GM23338 (cell line): ENCODE measurements around the gene LMF2. TPM values are rescaled to one million over a fixed set of nuclear protein-coding genes. Genes with fewer than 3 reads are reported as not detected.

Experiments used
- ATAC-seq: fragments of 200-7000 bp; cut with Tn5 transposase; 3 replicates; pipeline ENCODE4 v1.9.1; 2020
- DNase-seq: peaks from one replicate; pipeline ENCODE4 v3.0.0-alpha.2; 2015; ENCODE audit warnings: low spot score
- H2AFZ ChIP-seq: fragments of 200-600 bp; sonication (generic); 2 replicates; pipeline ENCODE4 v1.8.0; 2016; ENCODE audit warnings: antibody characterized with exemption, mild to moderate bottlenecking, moderate library complexity
- H3F3A ChIP-seq: fragments of 200-600 bp; sonication (generic); replicated peaks from 2 replicates; pipeline ENCODE4 v1.8.0; 2017; ENCODE audit warnings: antibody characterized with exemption, mixed run types, low read depth
- H3K27ac ChIP-seq: fragments of 200-600 bp; sonication (generic); 2 replicates; pipeline ENCODE4 v1.6.1; 2016; ENCODE audit warnings: low read depth
- H3K27me3 ChIP-seq: fragments of 200-600 bp; sonication (generic); 2 replicates; pipeline ENCODE4 v1.8.0; 2016; ENCODE audit warnings: mild to moderate bottlenecking, mixed run types, moderate library complexity; ENCODE audit not compliant: insufficient read depth
- H3K36me3 ChIP-seq: fragments of 200-600 bp; sonication (generic); 2 replicates; pipeline ENCODE4 v1.8.0; 2016; ENCODE audit warnings: mild to moderate bottlenecking; ENCODE audit not compliant: insufficient read depth
- H3K4me1 ChIP-seq: fragments of 200-600 bp; sonication (generic); 2 replicates; pipeline ENCODE4 v1.8.0; 2016; ENCODE audit warnings: mild to moderate bottlenecking, moderate library complexity; ENCODE audit not compliant: insufficient read depth
- H3K4me2 ChIP-seq: fragments of 200-600 bp; sonication (generic); 2 replicates; pipeline ENCODE4 v1.7.1; 2017; ENCODE audit warnings: mixed run types
- H3K4me3 ChIP-seq: fragments of 200-600 bp; sonication (generic); 2 replicates; pipeline ENCODE4 v1.6.1; 2016; ENCODE audit warnings: mixed run types
- H3K79me2 ChIP-seq: fragments of 200-600 bp; sonication (generic); replicated peaks from 2 replicates; pipeline ENCODE4 v1.8.0; 2017; ENCODE audit warnings: mild to moderate bottlenecking; ENCODE audit not compliant: insufficient read depth
- H3K9me2 ChIP-seq: fragments of 200-600 bp; sonication (generic); 2 replicates; pipeline ENCODE4 v1.8.0; 2017; ENCODE audit not compliant: insufficient read depth
- H4K20me1 ChIP-seq: fragments of 200-600 bp; sonication (generic); replicated peaks from 2 replicates; pipeline ENCODE4 v1.8.0; 2017; ENCODE audit warnings: mild to moderate bottlenecking; ENCODE audit not compliant: insufficient read depth
- H3K27ac Mint-ChIP-seq: 2 replicates; pipeline ENCODE4 v1.8.0; 2020; ENCODE audit warnings: inconsistent platforms, mild to moderate bottlenecking, moderate library complexity, mixed read lengths
- H3K27me3 Mint-ChIP-seq: 3 replicates; pipeline ENCODE4 v1.8.0; 2022; ENCODE audit warnings: low read depth, mild to moderate bottlenecking, moderate library complexity, mixed read lengths, inconsistent platforms; ENCODE audit not compliant: insufficient read depth, poor library complexity
- H3K36me3 Mint-ChIP-seq: 3 replicates; pipeline ENCODE4 v1.8.0; 2021; ENCODE audit warnings: low read depth, mild to moderate bottlenecking, inconsistent platforms, moderate library complexity, mixed read lengths
- H3K4me1 Mint-ChIP-seq: 3 replicates; pipeline ENCODE4 v1.8.0; 2020; ENCODE audit warnings: mild to moderate bottlenecking, inconsistent platforms, mixed read lengths
- H3K4me3 Mint-ChIP-seq: 3 replicates; pipeline ENCODE4 v1.8.0; 2021; ENCODE audit warnings: moderate library complexity, mild to moderate bottlenecking, inconsistent platforms, mixed read lengths
- H3K9me3 Mint-ChIP-seq: 3 replicates; pipeline ENCODE4 v1.8.0; 2020; ENCODE audit warnings: moderate library complexity, mild to moderate bottlenecking, inconsistent platforms, mixed read lengths
- CREB1 ChIP-seq: fragments of 250-450 bp; sonication (Bioruptor Pico); IDR thresholded peaks from 2 replicates; pipeline ENCODE4 v1.5.0; 2020; ENCODE audit warnings: low read depth, mild to moderate bottlenecking, moderate library complexity
- EZH2 ChIP-seq: fragments of 200-600 bp; sonication (generic); IDR thresholded peaks from one replicate; pipeline ENCODE4 v1.8.0; 2017; ENCODE audit warnings: antibody characterized with exemption, mild to moderate bottlenecking, low read depth; ENCODE audit not compliant: unreplicated experiment
- EZH2phosphoT487 ChIP-seq: fragments of 200-600 bp; sonication (generic); IDR thresholded peaks from one replicate; pipeline ENCODE4 v1.8.1; 2018; ENCODE audit warnings: antibody characterized with exemption; ENCODE audit not compliant: unreplicated experiment
- JUNB ChIP-seq: IDR thresholded peaks from one replicate; pipeline ENCODE4 v1.6.1; 2016; ENCODE audit warnings: antibody characterized with exemption; ENCODE audit not compliant: unreplicated experiment
- NANOG ChIP-seq: IDR thresholded peaks from 2 replicates; pipeline ENCODE4 v1.6.1; 2016; ENCODE audit warnings: antibody characterized with exemption, borderline replicate concordance
- POLR2AphosphoS5 ChIP-seq: IDR thresholded peaks from 2 replicates; pipeline ENCODE4 v1.6.1; 2016; ENCODE audit warnings: antibody characterized with exemption, low read depth
- STAT1 ChIP-seq: IDR thresholded peaks from one replicate; pipeline ENCODE4 v1.6.1; 2016; ENCODE audit warnings: antibody characterized with exemption; ENCODE audit not compliant: unreplicated experiment
- ZNF114 ChIP-seq: fragments of 250-450 bp; sonication (Bioruptor Pico); IDR thresholded peaks from 2 replicates; pipeline ENCODE4 v1.5.0; 2020; ENCODE audit warnings: mild to moderate bottlenecking, moderate library complexity
- ZNF331 ChIP-seq: fragments of 250-450 bp; sonication (Bioruptor Pico); IDR thresholded peaks from 2 replicates; pipeline ENCODE4 v1.5.0; 2020; ENCODE audit warnings: low read depth, mild to moderate bottlenecking, moderate library complexity
- polyA plus RNA-seq: library from polyadenylated mRNA; unstranded; fragments of >200 nt; fragmentation: Nextera tagmentation; extraction: Ambion mirVana; gene quantifications from 2 replicates; pipeline ENCODE4 v1.2.1, GENCODE V29; 2016
- total RNA-seq: library from RNA; depleted of rRNA; stranded (reverse); fragments of >200 nt; shearing (Covaris generic); gene quantifications from 2 replicates; pipeline ENCODE4 v1.2.3, GENCODE V29; 2014
- TF ChIP-seq, protein P1 (sequence below): IDR thresholded peaks from one replicate; pipeline ENCODE4 v1.6.1; 2018; ENCODE audit warnings: antibody characterized with exemption; ENCODE audit not compliant: unreplicated experiment
- TF ChIP-seq, protein P2 (sequence below): IDR thresholded peaks from 2 replicates; pipeline ENCODE4 v1.6.1; 2016; ENCODE audit warnings: antibody characterized with exemption

Gene LMF2
- total and polyA plus RNA-seq, 2 experiments from 2014 or later, result 15.6 to 36.3 TPM

DNA sequence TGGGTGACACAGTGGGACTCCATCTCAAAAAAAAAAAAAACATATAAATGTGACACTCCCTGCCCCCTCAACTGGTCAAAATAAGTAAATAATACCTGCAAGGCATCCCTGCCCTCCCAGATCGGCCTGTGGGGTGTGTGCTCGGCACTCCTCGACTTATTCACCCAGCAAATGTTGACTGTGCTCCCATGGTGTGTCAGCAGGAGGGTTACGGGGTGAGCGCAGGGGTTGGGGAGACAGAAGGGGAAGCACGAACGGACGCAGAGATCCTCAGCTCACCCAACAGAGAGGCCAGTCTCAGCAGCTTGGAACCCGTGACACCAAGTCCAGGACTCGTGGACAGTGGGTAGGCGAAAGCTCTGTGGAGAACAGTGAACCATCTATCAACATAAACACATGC is 27.8 kb downstream of the LMF2 start (continued):
- TF ChIP-seq STAT1, result no peak
- no peak for TF ChIP-seq EZH2phosphoT487
- TF ChIP-seq ZNF331 (CRISPR knock-in tag), result no peak
- TF ChIP-seq POLR2AphosphoS5, result no peak

DNA sequence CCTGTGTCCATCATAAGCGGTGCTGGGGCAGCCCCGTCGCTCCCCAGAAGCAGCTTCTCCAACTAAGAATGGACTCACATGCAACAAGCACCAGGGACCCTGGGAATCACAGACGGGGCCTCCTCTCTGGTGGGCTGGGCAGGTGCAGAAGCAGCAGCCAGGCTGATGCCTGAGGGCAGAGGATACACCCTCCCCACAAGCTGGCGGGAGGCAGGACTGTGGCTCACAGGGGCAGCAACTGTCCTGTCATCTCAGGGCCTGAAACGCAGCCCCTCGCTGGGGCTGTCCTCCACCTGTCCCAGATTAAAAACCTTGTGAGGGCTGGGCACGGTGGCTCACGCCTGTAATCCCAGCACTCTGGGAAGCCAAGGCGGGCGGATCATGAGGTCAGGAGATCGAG is 29.6 kb downstream of the LMF2 start:
- H3K4me1 ChIP-seq, result peaks cover 11% of the 10 kb centered on the region
- no peaks in the 10 kb centered on the region for H3K36me3 ChIP-seq
- H3K27me3 ChIP-seq, result peaks cover 23% of the 10 kb centered on the region
- H3K27ac ChIP-seq, result no peak overlapping the region
- DNase-seq (no peak), ATAC-seq (no peak)
- no peaks in the 10 kb centered on the region for H3K9me2 ChIP-seq
- TF ChIP-seq JUNB, result no peak
- TF ChIP-seq EZH2phosphoT487, result no peak
- Mint-ChIP-seq H3K9me3 (no peaks in the 10 kb centered on the region; the same call in 2 of the 3 replicates), H3K4me3 (no peak overlapping the region), H3K36me3 (0 out of 3 replicates have a peak, but pooled peaks cover under 1% of the 10 kb centered on the region), H3K27me3 (peaks cover 44% of the 10 kb centered on the region), H3K27ac (no peak overlapping the region), H3K4me1 (peaks cover 25% of the 10 kb centered on the region)
- no peak overlapping the region for H3K4me3 ChIP-seq
- H4K20me1 ChIP-seq, result peaks cover 13% of the 10 kb centered on the region
- peaks cover 13% of the 10 kb centered on the region for H3K79me2 ChIP-seq
- no peaks in the 10 kb centered on the region for H3F3A ChIP-seq
- H3K4me2 ChIP-seq, result no peak overlapping the region
- no peak overlapping the region for H2AFZ ChIP-seq

DNA sequence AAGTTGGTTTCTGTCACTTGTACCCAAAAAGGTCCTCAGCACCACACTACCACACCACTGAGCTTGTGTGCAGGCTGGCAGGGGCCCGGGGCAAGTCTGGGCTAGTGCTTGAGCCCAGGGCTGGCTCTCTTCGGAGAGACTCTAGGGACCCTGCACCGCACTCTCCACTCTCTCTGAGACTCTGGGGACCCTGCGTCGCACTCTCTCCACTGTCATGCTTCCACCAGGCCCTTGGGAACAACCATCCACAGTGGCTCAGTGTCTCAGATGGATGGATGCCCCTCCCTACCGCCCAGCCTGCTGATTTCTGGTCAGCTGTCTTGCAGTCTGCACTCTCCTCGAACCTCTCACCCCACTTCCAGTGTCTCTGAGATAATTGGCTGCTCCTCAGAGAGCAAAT is 30.6 kb downstream of the LMF2 start:
- DNase-seq (no peak), ATAC-seq (no peak)
- Histone ChIP-seq H3K27me3 (peaks cover 23% of the 10 kb centered on the region), H3K4me3 (no peak overlapping the region), H3K9me2 (no peaks in the 10 kb centered on the region), H3K36me3 (no peaks in the 10 kb centered on the region), H4K20me1 (peaks cover 21% of the 10 kb centered on the region), H2AFZ (0 out of 2 replicates have a peak overlapping the region, but pooled peaks have one; percentile 14), H3K79me2 (peaks cover 23% of the 10 kb centered on the region), H3K4me1 (peaks cover 11% of the 10 kb centered on the region), H3K27ac (no peak overlapping the region), H3K4me2 (no peak overlapping the region), H3F3A (no peaks in the 10 kb centered on the region)
- no peak overlapping the region; the same call in 2 of the 3 replicates for H3K4me3 Mint-ChIP-seq
- H3K27me3 Mint-ChIP-seq, result peaks cover 46% of the 10 kb centered on the region
- no peaks in the 10 kb centered on the region; the same call in 2 of the 3 replicates for H3K9me3 Mint-ChIP-seq
- peaks cover 25% of the 10 kb centered on the region for H3K4me1 Mint-ChIP-seq
- H3K27ac Mint-ChIP-seq, result no peak overlapping the region
- no peaks in the 10 kb centered on the region for H3K36me3 Mint-ChIP-seq
- no peak for TF ChIP-seq JUNB
- no peak for TF ChIP-seq NANOG
- no peak for TF ChIP-seq EZH2phosphoT487
- TF ChIP-seq ZNF114 (CRISPR knock-in tag), result no peak
- TF ChIP-seq, protein P1, sequence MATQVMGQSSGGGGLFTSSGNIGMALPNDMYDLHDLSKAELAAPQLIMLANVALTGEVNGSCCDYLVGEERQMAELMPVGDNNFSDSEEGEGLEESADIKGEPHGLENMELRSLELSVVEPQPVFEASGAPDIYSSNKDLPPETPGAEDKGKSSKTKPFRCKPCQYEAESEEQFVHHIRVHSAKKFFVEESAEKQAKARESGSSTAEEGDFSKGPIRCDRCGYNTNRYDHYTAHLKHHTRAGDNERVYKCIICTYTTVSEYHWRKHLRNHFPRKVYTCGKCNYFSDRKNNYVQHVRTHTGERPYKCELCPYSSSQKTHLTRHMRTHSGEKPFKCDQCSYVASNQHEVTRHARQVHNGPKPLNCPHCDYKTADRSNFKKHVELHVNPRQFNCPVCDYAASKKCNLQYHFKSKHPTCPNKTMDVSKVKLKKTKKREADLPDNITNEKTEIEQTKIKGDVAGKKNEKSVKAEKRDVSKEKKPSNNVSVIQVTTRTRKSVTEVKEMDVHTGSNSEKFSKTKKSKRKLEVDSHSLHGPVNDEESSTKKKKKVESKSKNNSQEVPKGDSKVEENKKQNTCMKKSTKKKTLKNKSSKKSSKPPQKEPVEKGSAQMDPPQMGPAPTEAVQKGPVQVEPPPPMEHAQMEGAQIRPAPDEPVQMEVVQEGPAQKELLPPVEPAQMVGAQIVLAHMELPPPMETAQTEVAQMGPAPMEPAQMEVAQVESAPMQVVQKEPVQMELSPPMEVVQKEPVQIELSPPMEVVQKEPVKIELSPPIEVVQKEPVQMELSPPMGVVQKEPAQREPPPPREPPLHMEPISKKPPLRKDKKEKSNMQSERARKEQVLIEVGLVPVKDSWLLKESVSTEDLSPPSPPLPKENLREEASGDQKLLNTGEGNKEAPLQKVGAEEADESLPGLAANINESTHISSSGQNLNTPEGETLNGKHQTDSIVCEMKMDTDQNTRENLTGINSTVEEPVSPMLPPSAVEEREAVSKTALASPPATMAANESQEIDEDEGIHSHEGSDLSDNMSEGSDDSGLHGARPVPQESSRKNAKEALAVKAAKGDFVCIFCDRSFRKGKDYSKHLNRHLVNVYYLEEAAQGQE, result no peak
- TF ChIP-seq EZH2, result no peak
- no peak for TF ChIP-seq CREB1 (CRISPR knock-in tag)
- TF ChIP-seq STAT1, result no peak
- TF ChIP-seq POLR2AphosphoS5, result no peak
- TF ChIP-seq, protein P2, sequence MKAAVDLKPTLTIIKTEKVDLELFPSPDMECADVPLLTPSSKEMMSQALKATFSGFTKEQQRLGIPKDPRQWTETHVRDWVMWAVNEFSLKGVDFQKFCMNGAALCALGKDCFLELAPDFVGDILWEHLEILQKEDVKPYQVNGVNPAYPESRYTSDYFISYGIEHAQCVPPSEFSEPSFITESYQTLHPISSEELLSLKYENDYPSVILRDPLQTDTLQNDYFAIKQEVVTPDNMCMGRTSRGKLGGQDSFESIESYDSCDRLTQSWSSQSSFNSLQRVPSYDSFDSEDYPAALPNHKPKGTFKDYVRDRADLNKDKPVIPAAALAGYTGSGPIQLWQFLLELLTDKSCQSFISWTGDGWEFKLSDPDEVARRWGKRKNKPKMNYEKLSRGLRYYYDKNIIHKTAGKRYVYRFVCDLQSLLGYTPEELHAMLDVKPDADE, result no peak
